Lower lobe of right lung (tissue), 2 donors: ENCODE data around the gene NBR1. TPM values are rescaled to one million over a fixed set of nuclear protein-coding genes. Genes with fewer than 3 reads are reported as not detected.
"Not testable (repeated sequence)": the region's sequence is repeated elsewhere in the genome, so short reads cannot be mapped to it uniquely, and the experiment has no call there.

Source experiments
- ATAC-seq, 2 donors: fragments of 200-7000 bp; cut with Tn5 transposase; one replicate each; pipeline ENCODE4 v1.9.1; 2020 to 2022; ENCODE audit warnings: mild to moderate bottlenecking in 2 of 2, moderate library complexity in 2 of 2
- DNase-seq: peaks from one replicate; pipeline ENCODE4 v3.0.0-alpha.2; 2020
- H3K27ac ChIP-seq: fragments of 200-600 bp; one replicate; pipeline ENCODE4 v1.8.0; 2022
- H3K27me3 ChIP-seq: fragments of 200-600 bp; one replicate; pipeline ENCODE4 v1.8.0; 2022; ENCODE audit warnings: low read depth
- H3K36me3 ChIP-seq: fragments of 200-600 bp; one replicate; pipeline ENCODE4 v1.8.0; 2022; ENCODE audit warnings: mild to moderate bottlenecking
- H3K4me1 ChIP-seq: fragments of 200-600 bp; one replicate; pipeline ENCODE4 v1.8.0; 2022
- H3K4me3 ChIP-seq: fragments of 200-600 bp; one replicate; pipeline ENCODE4 v1.8.0; 2022; ENCODE audit warnings: mild to moderate bottlenecking
- H3K9me3 ChIP-seq: fragments of 200-600 bp; one replicate; pipeline ENCODE4 v1.8.0; 2022
- CTCF ChIP-seq: fragments of 200-600 bp; IDR thresholded peaks from one replicate; pipeline ENCODE4 v1.8.0; 2022; ENCODE audit warnings: antibody characterized with exemption, mild to moderate bottlenecking
- intact Hi-C: fragments of 100-400 bp; cut with DNase I; formaldehyde crosslinking; loops from one replicate; pipeline ENCODE4 v1.11.0; 2022
- total RNA-seq: library from RNA; stranded (reverse); fragmentation: NEBNext Ultra II Directional; extraction: Animal tissue kit (Norgen Biotek cat#: 25700); gene quantifications from one replicate; pipeline ENCODE4 v1.2.1, GENCODE V29; 2021
- donor health status: DM: no; HTN: yes; CAD: no; lungs with severe emphysema.

NBR1 gene
- total RNA-seq, 1 donor from 2014 or later, result 93.3 TPM

- Histone ChIP-seq H3K4me1 (peaks cover 28% of the 10 kb centered on the region), H3K27me3 (no peaks in the 10 kb centered on the region), H3K36me3 (peaks cover 22% of the 10 kb centered on the region), H3K27ac (peak overlapping the region; percentile 75), H3K4me3 (peak overlapping the region; percentile 36), H3K9me3 (no peaks in the 10 kb centered on the region)
- DNase-seq (no peak), ATAC-seq (no peak)
- intact Hi-C loops, result no loop called here
- TF ChIP-seq CTCF, result no peak
Measured at GRCh38 chr17:43129671-43130010, 41.4 kb upstream of the NBR1 start.

DNA sequence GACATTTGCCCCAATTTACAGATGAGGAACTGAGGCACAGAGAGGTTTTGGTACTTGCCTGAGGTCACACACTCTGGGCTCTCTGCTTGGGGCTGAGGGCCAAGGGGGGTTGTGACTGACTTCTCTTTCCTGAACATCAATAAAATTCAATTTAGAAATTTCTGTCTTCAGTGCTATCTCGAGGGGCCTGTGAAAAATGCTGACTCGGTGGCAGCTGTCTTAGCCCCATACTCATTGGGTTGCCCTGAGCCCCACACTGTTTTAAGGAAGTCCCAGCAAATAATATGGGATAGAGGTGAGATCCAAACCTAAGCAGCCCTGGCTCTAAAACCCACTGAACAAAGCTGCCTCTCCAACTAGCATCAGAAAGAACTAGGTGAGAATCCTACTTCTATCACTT lies 38.9 kb upstream of the NBR1 start:
- H3K36me3 ChIP-seq, result peaks cover 32% of the 10 kb centered on the region
- no peak for TF ChIP-seq CTCF
- ATAC-seq (no peak), DNase-seq (no peak)
- intact Hi-C loops, result no loop called here
- H3K9me3 ChIP-seq, result no peaks in the 10 kb centered on the region
- no peaks in the 10 kb centered on the region for H3K27me3 ChIP-seq
- peaks cover 17% of the 10 kb centered on the region for H3K4me1 ChIP-seq
- no peak overlapping the region for H3K27ac ChIP-seq
- no peak overlapping the region for H3K4me3 ChIP-seq

- intact Hi-C loops, H3K4me3 ChIP-seq, H3K27ac ChIP-seq, H3K27me3 ChIP-seq, DNase-seq, ATAC-seq, H3K9me3 ChIP-seq: not testable (repeated sequence)
- Histone ChIP-seq H3K36me3 (peaks cover 32% of the 10 kb centered on the region), H3K4me1 (peaks cover 17% of the 10 kb centered on the region)
Measured at GRCh38 chr17:43133439-43133838, 37.6 kb upstream of the NBR1 start.

DNA sequence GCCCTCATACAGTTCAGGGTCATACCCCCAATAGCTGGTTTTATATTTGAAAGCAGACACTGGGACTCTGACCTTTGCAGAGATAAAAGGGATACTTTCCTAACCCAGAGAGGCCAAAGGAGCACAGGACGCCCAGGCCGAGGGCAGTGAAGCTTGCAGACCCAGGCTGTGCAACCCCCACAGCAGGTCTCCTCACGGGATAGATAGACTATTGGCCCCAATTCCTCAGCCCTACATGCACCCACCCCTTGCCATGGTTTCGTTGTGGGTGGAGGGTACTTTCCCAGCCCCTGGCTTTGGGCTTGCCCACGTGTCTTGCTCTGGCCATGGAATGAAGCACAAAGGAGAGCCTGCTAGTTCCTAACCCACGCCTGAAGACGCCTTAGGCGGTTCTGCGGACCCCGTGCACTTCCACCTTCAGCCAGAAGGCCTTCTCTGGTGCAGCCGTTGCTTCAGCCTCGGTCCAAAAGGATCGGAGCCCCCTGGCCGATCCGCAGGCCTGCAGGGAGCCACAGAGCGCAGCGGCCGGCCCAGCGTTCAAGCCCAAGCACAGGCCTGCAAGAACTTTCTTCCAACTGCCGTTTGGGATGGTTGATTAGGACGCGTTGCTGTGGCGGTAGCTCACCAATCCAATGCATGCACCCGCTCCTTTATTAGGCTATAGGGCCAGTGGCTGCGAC lies 36.1 kb upstream of the NBR1 start:
- intact Hi-C loops, result no loop called here
- H3K4me1 ChIP-seq, result peaks cover 4% of the 10 kb centered on the region
- TF ChIP-seq CTCF, result no peak
- DNase-seq (no peak), ATAC-seq (no peak)
- peaks cover 32% of the 10 kb centered on the region for H3K36me3 ChIP-seq
- no peaks in the 10 kb centered on the region for H3K9me3 ChIP-seq
- H3K4me3 ChIP-seq, result no peak overlapping the region
- no peak overlapping the region for H3K27ac ChIP-seq
- no peaks in the 10 kb centered on the region for H3K27me3 ChIP-seq

DNA sequence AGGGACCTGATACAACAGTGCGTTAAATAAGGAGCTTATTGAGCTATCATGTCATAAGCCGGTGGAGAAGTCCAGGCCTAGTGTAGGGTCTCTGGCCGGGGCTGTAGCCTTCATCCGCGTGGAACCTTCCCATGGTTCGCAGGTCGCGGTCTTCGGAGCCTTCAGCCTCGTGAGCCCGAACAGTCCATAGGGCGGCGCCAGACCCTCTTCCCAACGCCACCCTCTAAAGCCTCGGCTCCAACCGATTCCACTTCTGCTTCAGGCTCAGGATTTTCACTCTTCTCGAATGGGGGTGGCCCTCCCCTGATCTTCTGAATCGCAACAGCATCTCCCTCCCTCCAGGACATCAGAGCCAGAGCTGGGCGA lies 35.6 kb upstream of the NBR1 start:
- H3K27ac ChIP-seq, result no peak overlapping the region
- no peak for TF ChIP-seq CTCF
- peaks cover 32% of the 10 kb centered on the region for H3K36me3 ChIP-seq
- H3K27me3 ChIP-seq, result no peaks in the 10 kb centered on the region
- ATAC-seq (no peak), DNase-seq (no peak)
- H3K9me3 ChIP-seq, result no peaks in the 10 kb centered on the region
- no peak overlapping the region for H3K4me3 ChIP-seq
- intact Hi-C loops, result no loop called here
- H3K4me1 ChIP-seq, result no peaks in the 10 kb centered on the region

GRCh38 chr17:43136574-43136973 lies 34.4 kb upstream of the NBR1 start:
- H3K27ac ChIP-seq, H3K27me3 ChIP-seq, H3K4me1 ChIP-seq, intact Hi-C loops, H3K4me3 ChIP-seq, DNase-seq, H3K9me3 ChIP-seq, ATAC-seq: not testable (repeated sequence)
- peaks cover 32% of the 10 kb centered on the region for H3K36me3 ChIP-seq

- H3K4me1 ChIP-seq, H3K9me3 ChIP-seq, H3K27me3 ChIP-seq, DNase-seq, intact Hi-C loops, H3K4me3 ChIP-seq, ATAC-seq, H3K27ac ChIP-seq: not testable (repeated sequence)
- H3K36me3 ChIP-seq, result peaks cover 23% of the 10 kb centered on the region
Measured at GRCh38 chr17:43138531-43138930, 32.5 kb upstream of the NBR1 start.
